Pericardium fibroblast (primary cell): ENCODE measurements around the gene ZNF429. TPM values are rescaled to one million over a fixed set of nuclear protein-coding genes. Genes with fewer than 3 reads are reported as not detected.

Experiments used
- total RNA-seq: library from RNA; depleted of rRNA; stranded (reverse); fragments of >200 nt; gene quantifications from 2 replicates; pipeline ENCODE4 v1.2.3, GENCODE V29; 2015

Gene ZNF429
- 3.9 and 6.0 TPM in 2 replicates for total RNA-seq

GRCh38 chr19:21505459-21506451, at the start of gene ZNF429:
Gene ZNF429 (plus strand): TSS chr19:21505602. CDS start chr19:21505772, 170 bp downstream.

Other genes with a start within 250 kb of the ZNF429 start
- gene ZNF708, start 176.2 kb upstream of the ZNF429 start, total RNA-seq, result 1.1 and 4.1 TPM in 2 replicates
- 1.2 and 3.4 TPM in 2 replicates for gene ZNF738, start 146.6 kb upstream of the ZNF429 start, total RNA-seq
- 2.3 and 3.3 TPM in 2 replicates for gene ZNF493, start 108.5 kb upstream of the ZNF429 start, total RNA-seq